HEK293T (cell line): Measurements from ENCODE around the gene TRAPPC10.
"Not testable (repeated sequence)": the region's sequence is repeated elsewhere in the genome, so short reads cannot be mapped to it uniquely, and the experiment has no call there.

Source experiments
- ARNT ChIP-seq: fragments of 450-650 bp; IDR thresholded peaks from 2 replicates; pipeline ENCODE4 v1.6.1; 2017; ENCODE audit warnings: mild to moderate bottlenecking
- BHLHE40 ChIP-seq: fragments of 450-650 bp; IDR thresholded peaks from 2 replicates; pipeline ENCODE4 v1.6.1; 2016; ENCODE audit warnings: mild to moderate bottlenecking, moderate library complexity, borderline replicate concordance
- TARDBP ChIP-seq: fragments of 450-650 bp; IDR thresholded peaks from 2 replicates; pipeline ENCODE4 v1.6.1; 2016

GRCh38 chr21:44153889-44154228 lies 141.8 kb downstream of the TRAPPC10 start:
- TF ChIP-seq BHLHE40, TARDBP, ARNT: not testable (repeated sequence)
